HG03460 (cell line): ENCODE results near the gene ASTN2.

Experiments used
- ATAC-seq: cut with Tn5 transposase; IDR thresholded peaks from one replicate; pipeline ENCODE4 v1.9.1; 2021; ENCODE audit not compliant: unreplicated experiment

The ASTN2 gene

GRCh38 chr9:116653348-116654058 is 761.4 kb downstream of the ASTN2 start:
- ATAC-seq: no peak

- no peak for ATAC-seq
Observed at GRCh38 chr9:116647515-116647809, 767.4 kb downstream of the ASTN2 start.

- ATAC-seq: no peak
Observed at GRCh38 chr9:116646661-116647514, 768.0 kb downstream of the ASTN2 start.

GRCh38 chr9:116644091-116644688 is 770.7 kb downstream of the ASTN2 start:
- ATAC-seq: no peak

GRCh38 chr9:116643691-116644090 is 771.2 kb downstream of the ASTN2 start:
- ATAC-seq: no peak

GRCh38 chr9:116641292-116642059 is 773.4 kb downstream of the ASTN2 start:
- no peak for ATAC-seq

- ATAC-seq: no peak
Observed at GRCh38 chr9:116639251-116639741, 775.6 kb downstream of the ASTN2 start.

- ATAC-seq: no peak
Observed at GRCh38 chr9:116635908-116636307, 778.9 kb downstream of the ASTN2 start.

- ATAC-seq: no peak
Observed at GRCh38 chr9:116632990-116633838, 781.6 kb downstream of the ASTN2 start.

- ATAC-seq: no peak
Observed at GRCh38 chr9:116629634-116630033, 785.2 kb downstream of the ASTN2 start.

GRCh38 chr9:116628716-116629115 is 786.1 kb downstream of the ASTN2 start:
- no peak for ATAC-seq

GRCh38 chr9:116627433-116627832 is 787.4 kb downstream of the ASTN2 start:
- ATAC-seq: no peak

GRCh38 chr9:116626762-116627161 is 788.1 kb downstream of the ASTN2 start:
- no peak for ATAC-seq

GRCh38 chr9:116623715-116624114 is 791.1 kb downstream of the ASTN2 start:
- no peak for ATAC-seq

- ATAC-seq: no peak
Observed at GRCh38 chr9:116617389-116617788, 797.5 kb downstream of the ASTN2 start.

GRCh38 chr9:116616304-116616914 is 798.4 kb downstream of the ASTN2 start:
- ATAC-seq: no peak

- no peak for ATAC-seq
Observed at GRCh38 chr9:116608064-116608463, 806.8 kb downstream of the ASTN2 start.

- no peak for ATAC-seq
Observed at GRCh38 chr9:116605904-116606341, 808.9 kb downstream of the ASTN2 start.

GRCh38 chr9:116605060-116605459 is 809.8 kb downstream of the ASTN2 start:
- ATAC-seq: no peak

- ATAC-seq: no peak
Observed at GRCh38 chr9:116604251-116604650, 810.6 kb downstream of the ASTN2 start.
